SU-DHL-6 (cell line): ENCODE measurements around the gene NUDT16L1.

Experiments used
- H2AFZ ChIP-seq: fragments of 200-600 bp; sonication (generic); 2 replicates; pipeline ENCODE4 v1.6.1; 2014; ENCODE audit warnings: low read depth, mild to moderate bottlenecking, moderate library complexity, mixed read lengths, antibody characterized with exemption, low read length; ENCODE audit not compliant: severe bottlenecking
- H3F3A ChIP-seq: fragments of 200-600 bp; shearing (Covaris generic); 2 replicates; pipeline ENCODE4 v1.6.0; 2016; ENCODE audit warnings: antibody characterized with exemption, mild to moderate bottlenecking; ENCODE audit not compliant: insufficient read depth
- H3K27ac ChIP-seq: fragments of 200-600 bp; sonication (generic); 2 replicates; pipeline ENCODE4 v1.5.1; 2016; ENCODE audit warnings: low read depth, mild to moderate bottlenecking, low read length, moderate library complexity, mixed read lengths
- H3K27me3 ChIP-seq: fragments of 200-600 bp; sonication (generic), shearing (Covaris generic); 2 replicates; pipeline ENCODE4 v1.6.0; 2014; ENCODE audit warnings: mild to moderate bottlenecking, low read length
- H3K36me3 ChIP-seq: fragments of 200-600 bp; sonication (generic); 2 replicates; pipeline ENCODE4 v1.6.1; 2014; ENCODE audit warnings: mild to moderate bottlenecking, low read length, mixed read lengths
- H3K4me2 ChIP-seq: fragments of 300-600, 200-600 bp; shearing (Covaris generic), sonication (generic); 2 replicates; pipeline ENCODE4 v1.6.0; 2014; ENCODE audit warnings: low read length, low read depth, mild to moderate bottlenecking; ENCODE audit not compliant: poor library complexity, severe bottlenecking
- H3K4me3 ChIP-seq: fragments of 200-600 bp; sonication (generic); 2 replicates; pipeline ENCODE4 v1.5.1; 2014; ENCODE audit warnings: antibody characterized with exemption, low read length, mild to moderate bottlenecking, mixed read lengths; ENCODE audit not compliant: insufficient read depth, poor library complexity, severe bottlenecking
- H3K79me2 ChIP-seq: fragments of 200-600 bp; sonication (generic); 2 replicates; pipeline ENCODE4 v1.6.1; 2014; ENCODE audit warnings: mild to moderate bottlenecking, low read length, moderate library complexity; ENCODE audit not compliant: insufficient read depth
- H3K9ac ChIP-seq: fragments of 200-600 bp; sonication (generic); 2 replicates; pipeline ENCODE4 v1.7.0; 2014; ENCODE audit warnings: mild to moderate bottlenecking, low read length
- H3K9me2 ChIP-seq: fragments of 200-600 bp; sonication (generic); replicated peaks from 2 replicates; pipeline ENCODE4 v1.6.1; 2014; ENCODE audit warnings: low read length; ENCODE audit not compliant: insufficient read depth
- H3K9me3 ChIP-seq: fragments of 200-600 bp; sonication (generic); 2 replicates; pipeline ENCODE4 v1.6.1; 2014; ENCODE audit warnings: low read length, mixed read lengths; ENCODE audit not compliant: insufficient read depth
- H4K20me1 ChIP-seq: fragments of 200-600 bp; sonication (generic); 2 replicates; pipeline ENCODE4 v1.6.1; 2014; ENCODE audit warnings: low read depth, mild to moderate bottlenecking, antibody characterized with exemption, low read length, moderate library complexity, mixed read lengths
- CTCF ChIP-seq: fragments of 200-600 bp; sonication (generic); IDR thresholded peaks from one replicate; pipeline ENCODE4 v1.5.1; 2017; ENCODE audit warnings: antibody characterized with exemption, mild to moderate bottlenecking, low read length, moderate library complexity; ENCODE audit not compliant: insufficient read depth, poor library complexity, severe bottlenecking
- EZH2phosphoT487 ChIP-seq: fragments of 200-600 bp; sonication (generic), shearing (Covaris generic); conservative IDR thresholded peaks from 2 replicates; pipeline ENCODE4 v1.6.1; 2018; ENCODE audit warnings: mild to moderate bottlenecking, antibody characterized with exemption, low read length, moderate library complexity, mixed read lengths

NUDT16L1 gene

DNA sequence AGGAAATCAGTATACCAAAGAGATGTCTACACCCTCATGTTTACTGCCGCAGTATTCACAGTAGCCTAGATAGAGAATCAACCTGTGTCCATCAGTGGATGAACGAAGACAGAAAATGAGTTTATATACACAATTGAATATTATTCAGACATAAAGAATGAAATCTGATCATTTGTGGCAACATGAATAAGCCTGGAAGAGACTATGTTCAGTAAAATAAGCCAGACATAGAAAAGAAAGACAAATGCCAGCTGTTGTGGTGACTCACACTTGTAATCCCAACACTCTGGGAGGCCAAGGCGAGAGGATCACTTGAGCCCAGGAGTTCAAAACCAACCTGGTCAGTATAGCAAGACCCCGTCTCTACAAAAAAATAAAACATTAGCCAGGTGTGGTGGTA, 16.1 kb downstream of the NUDT16L1 start:
- no peaks in the 10 kb centered on the region for H3K79me2 ChIP-seq
- no peak overlapping the region for H3K4me2 ChIP-seq
- no peak overlapping the region for H3K4me3 ChIP-seq
- H3K9me2 ChIP-seq, result no peaks in the 10 kb centered on the region
- H3K9ac ChIP-seq, result no peak overlapping the region
- H3K27ac ChIP-seq, result no peak overlapping the region
- H3K36me3 ChIP-seq, result no peaks in the 10 kb centered on the region
- H3F3A ChIP-seq, result no peaks in the 10 kb centered on the region
- no peak for TF ChIP-seq CTCF
- TF ChIP-seq EZH2phosphoT487, result no peak
- H3K9me3 ChIP-seq, result no peaks in the 10 kb centered on the region
- no peaks in the 10 kb centered on the region for H3K27me3 ChIP-seq
- no peaks in the 10 kb centered on the region for H4K20me1 ChIP-seq
- H2AFZ ChIP-seq, result no peak overlapping the region

DNA sequence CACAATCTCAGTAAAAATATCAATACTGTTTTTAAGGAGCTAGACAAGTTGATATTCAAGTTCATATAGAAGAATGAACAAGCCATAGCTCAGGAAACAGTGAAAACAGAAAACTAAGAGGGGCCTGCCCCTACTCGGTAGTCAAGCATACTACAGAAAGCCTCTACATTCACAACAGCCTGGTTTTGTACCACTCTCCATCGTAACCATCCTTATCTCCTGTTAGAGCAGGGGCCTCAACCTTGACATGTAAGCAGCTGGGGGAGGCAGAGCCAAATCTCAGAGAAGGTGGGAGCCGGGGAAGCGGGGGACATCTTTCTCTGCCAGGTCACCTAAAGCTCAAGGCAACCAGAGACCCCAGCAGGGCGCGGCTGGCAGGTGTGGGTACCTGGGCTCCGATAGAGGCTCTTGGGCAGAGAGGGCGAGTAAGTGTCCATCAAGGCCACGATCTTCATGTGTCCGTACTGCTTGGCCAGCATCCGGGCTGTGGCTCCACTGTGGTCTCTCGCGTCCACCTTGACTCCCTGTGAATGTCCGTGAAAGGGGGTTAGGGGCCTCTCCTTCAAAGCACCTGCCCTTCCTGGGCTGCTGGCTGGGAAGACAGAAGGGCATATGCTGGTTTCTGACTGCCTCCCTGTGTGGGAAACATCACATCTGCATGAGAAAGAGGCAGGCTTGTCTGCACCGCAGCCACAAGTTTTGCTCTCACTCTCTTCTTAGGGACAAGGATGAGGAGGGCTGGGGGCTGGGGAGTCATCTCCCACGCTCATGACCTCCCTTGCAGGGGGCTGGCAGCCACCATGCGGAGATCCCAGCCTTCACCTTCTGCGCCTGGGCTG, 20.5 kb downstream of the NUDT16L1 start:
- no peak overlapping the region for H2AFZ ChIP-seq
- no peak for TF ChIP-seq EZH2phosphoT487
- TF ChIP-seq CTCF, result no peak
- no peak overlapping the region for H3K4me3 ChIP-seq
- no peaks in the 10 kb centered on the region for H3K9me3 ChIP-seq
- H3K36me3 ChIP-seq, result no peaks in the 10 kb centered on the region
- H3K79me2 ChIP-seq, result no peaks in the 10 kb centered on the region
- H3K4me2 ChIP-seq, result no peak overlapping the region
- no peaks in the 10 kb centered on the region for H3F3A ChIP-seq
- no peaks in the 10 kb centered on the region for H3K27me3 ChIP-seq
- no peaks in the 10 kb centered on the region for H4K20me1 ChIP-seq
- H3K9ac ChIP-seq, result no peak overlapping the region
- no peaks in the 10 kb centered on the region for H3K9me2 ChIP-seq
- H3K27ac ChIP-seq, result no peak overlapping the region

DNA sequence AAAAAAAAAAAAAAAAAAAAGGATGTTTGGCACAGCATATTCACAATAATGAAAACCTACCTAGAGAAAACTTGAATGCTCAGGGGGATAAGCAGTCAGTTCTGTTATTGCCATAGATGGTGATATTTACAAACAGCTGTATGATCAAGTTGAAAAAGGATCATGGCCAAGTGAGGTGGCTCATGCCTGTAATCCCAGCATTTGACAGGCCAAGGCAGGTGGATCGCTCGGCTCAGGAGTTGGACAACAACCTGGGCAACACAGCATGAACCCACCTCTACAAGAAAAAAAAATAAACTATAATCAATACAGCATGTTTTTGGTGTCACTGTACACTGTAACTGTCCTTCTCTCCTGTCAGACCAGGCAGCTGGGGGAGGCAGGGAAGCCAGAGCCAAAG, 21.6 kb downstream of the NUDT16L1 start:
- no peaks in the 10 kb centered on the region for H3K36me3 ChIP-seq
- H3K4me2 ChIP-seq, result no peak overlapping the region
- no peaks in the 10 kb centered on the region for H3K9me2 ChIP-seq
- no peak overlapping the region for H3K4me3 ChIP-seq
- no peaks in the 10 kb centered on the region for H3K27me3 ChIP-seq
- no peaks in the 10 kb centered on the region for H3K9me3 ChIP-seq
- no peak overlapping the region for H3K27ac ChIP-seq
- H3K79me2 ChIP-seq, result no peaks in the 10 kb centered on the region
- H3K9ac ChIP-seq, result no peak overlapping the region
- H3F3A ChIP-seq, result no peaks in the 10 kb centered on the region
- H2AFZ ChIP-seq, result no peak overlapping the region
- TF ChIP-seq EZH2phosphoT487, result no peak
- TF ChIP-seq CTCF, result no peak
- H4K20me1 ChIP-seq, result no peaks in the 10 kb centered on the region
